Keratinocyte (primary cell): Measurements from ENCODE around the gene NAIF1.

Source experiments
- CTCF ChIP-seq, 3 experiments: IDR thresholded peaks in 1 of 3; conservative IDR thresholded peaks in 1 of 3; optimal IDR thresholded peaks in 1 of 3; 2 replicates in 2 of 3; 3 replicates in 1 of 3; pipeline versions ENCODE3 to v1.5.1; 2011; ENCODE audit warnings: low read length in 3 of 3, mild to moderate bottlenecking in 3 of 3, moderate library complexity in 2 of 3, control low read depth in 1 of 3, inconsistent platforms in 1 of 3; ENCODE audit not compliant: insufficient read depth in 2 of 3; ENCODE audit errors: extremely low read depth in 1 of 3
- EZH2 ChIP-seq: IDR thresholded peaks from one replicate; pipeline ENCODE4 v1.6.1; 2012; ENCODE audit warnings: inconsistent platforms, mild to moderate bottlenecking, low read length, moderate library complexity

- no peak for TF ChIP-seq CTCF (optimal IDR thresholded peaks at IDR 0.05 in 1 of 3, IDR thresholded peaks at IDR 0.05 in 1 of 3, conservative IDR thresholded peaks at IDR 0.05 in 1 of 3; ENCODE audit: extremely low read depth in 1 of 3, insufficient read depth in 2 of 3, low read length in 3 of 3)
- TF ChIP-seq EZH2 = no peak
These were observed 39.4 kb downstream of the NAIF1 start for GRCh38 chr9:128027705-128028104.
